WERI-Rb-1 (cell line): ENCODE data around the gene SLC25A41.
A peak's percentile ranks its signal among the peaks of the same experiment; 100 is the strongest.

Source experiments
- DNase-seq: peaks from one replicate; pipeline ENCODE4 v3.0.0-alpha.2; 2020
- H3K27ac ChIP-seq: fragments of 250-450 bp; sonication (Bioruptor Pico); 2 replicates; pipeline ENCODE4 v1.5.1; 2020; ENCODE audit warnings: mild to moderate bottlenecking, moderate library complexity
- H3K27me3 ChIP-seq: fragments of 250-450 bp; sonication (Bioruptor Pico); 2 replicates; pipeline ENCODE4 v1.5.1; 2021; ENCODE audit warnings: mild to moderate bottlenecking, low read depth, moderate library complexity; ENCODE audit not compliant: insufficient read depth, severe bottlenecking
- H3K36me3 ChIP-seq: fragments of 250-450 bp; sonication (Bioruptor Pico); 2 replicates; pipeline ENCODE4 v1.5.1; 2020; ENCODE audit warnings: mild to moderate bottlenecking, moderate library complexity
- H3K4me3 ChIP-seq: 2 replicates; pipeline ENCODE4 v1.5.1; 2011; ENCODE audit warnings: low read depth, mild to moderate bottlenecking, control low read depth, low read length
- H3K9me3 ChIP-seq: fragments of 250-450 bp; sonication (Bioruptor Pico); 2 replicates; pipeline ENCODE4 v1.5.1; 2021; ENCODE audit warnings: mild to moderate bottlenecking, moderate library complexity; ENCODE audit not compliant: severe bottlenecking
- CTCF ChIP-seq: IDR thresholded peaks from 2 replicates; pipeline ENCODE4 v1.5.1; 2011; ENCODE audit warnings: low read depth, mild to moderate bottlenecking, control low read depth, inconsistent platforms, low read length

Gene SLC25A41

GRCh38 chr19:6396305-6396704 lies 37.3 kb downstream of the SLC25A41 start:
- TF ChIP-seq CTCF: no peak
- DNase-seq: no peak
- Histone ChIP-seq H3K9me3 (no peaks in the 10 kb centered on the region), H3K36me3 (peaks cover 5% of the 10 kb centered on the region), H3K4me3 (no peak overlapping the region), H3K27ac (no peak overlapping the region), H3K27me3 (no peaks in the 10 kb centered on the region)

- H3K36me3 ChIP-seq: peaks cover 14% of the 10 kb centered on the region
- no peak for DNase-seq
- no peaks in the 10 kb centered on the region for H3K27me3 ChIP-seq
- no peak overlapping the region for H3K27ac ChIP-seq
- H3K4me3 ChIP-seq: no peak overlapping the region
- no peak for TF ChIP-seq CTCF
- no peaks in the 10 kb centered on the region for H3K9me3 ChIP-seq
Measured at GRCh38 chr19:6394831-6395230, 38.7 kb downstream of the SLC25A41 start.

- DNase-seq: no peak
- peaks cover 22% of the 10 kb centered on the region for H3K36me3 ChIP-seq
- no peaks in the 10 kb centered on the region for H3K27me3 ChIP-seq
- peak overlapping the region; percentile 91 for H3K4me3 ChIP-seq
- no peaks in the 10 kb centered on the region for H3K9me3 ChIP-seq
- no peak for TF ChIP-seq CTCF
- H3K27ac ChIP-seq: peak overlapping the region; percentile 94
Measured at GRCh38 chr19:6393983-6394412, 39.6 kb downstream of the SLC25A41 start.

- peak; percentile 26; the same call in 1 of the 2 replicates for TF ChIP-seq CTCF
- H3K27me3 ChIP-seq: no peaks in the 10 kb centered on the region
- no peaks in the 10 kb centered on the region for H3K9me3 ChIP-seq
- peak within 1 kb of the TSS; percentile 91 for H3K4me3 ChIP-seq
- H3K36me3 ChIP-seq: peaks cover 29% of the 10 kb centered on the region
- peak within 1 kb of the TSS; percentile 94 for H3K27ac ChIP-seq
- peak; percentile 96 for DNase-seq
Measured at GRCh38 chr19:6393074-6393982, 40.2 kb downstream of the SLC25A41 start, which contains the start of gene GTF2F1. Gene GTF2F1, minus strand, starts transcription at chr19:6393164. Its CDS starts 169 bp downstream, at chr19:6392995.

GRCh38 chr19:6392221-6393073 lies 41.1 kb downstream of the SLC25A41 start:
- Histone ChIP-seq H3K27me3 (no peaks in the 10 kb centered on the region), H3K27ac (peak overlapping the region; percentile 94), H3K9me3 (no peaks in the 10 kb centered on the region), H3K36me3 (peaks cover 38% of the 10 kb centered on the region), H3K4me3 (peak overlapping the region; percentile 91)
- TF ChIP-seq CTCF: no peak
- DNase-seq: no peak
